Mesenchymal stem cell (in vitro differentiated cells and primary cell): ENCODE measurements around the gene SHLD2.
A peak's percentile ranks its signal among the peaks of the same experiment; 100 is the strongest.

Source experiments
- DNase-seq: peaks from one replicate; pipeline ENCODE4 v3.0.0-alpha.2; 2013
- H2AFZ ChIP-seq: one replicate; pipeline ENCODE4 v1.6.1; 2013; ENCODE audit warnings: low read depth, mild to moderate bottlenecking, control low read depth, inconsistent platforms, low read length, moderate library complexity
- H2AK5ac ChIP-seq: 2 replicates; pipeline ENCODE4 v1.6.1; 2013; ENCODE audit warnings: low read length, moderate library complexity, mild to moderate bottlenecking, inconsistent platforms; ENCODE audit not compliant: severe bottlenecking
- H2BK120ac ChIP-seq: one replicate; pipeline ENCODE4 v1.6.1; 2013; ENCODE audit warnings: low read depth, mild to moderate bottlenecking, inconsistent platforms, low read length, moderate library complexity
- H2BK12ac ChIP-seq, 2 experiments: one replicate each; pipeline ENCODE4 v1.6.1; 2013; ENCODE audit warnings: inconsistent platforms in 2 of 2, low read length in 2 of 2, mild to moderate bottlenecking in 2 of 2, moderate library complexity in 2 of 2, control low read depth in 1 of 2
- H2BK15ac ChIP-seq: one replicate; pipeline ENCODE4 v1.6.1; 2013; ENCODE audit warnings: mild to moderate bottlenecking, low read depth, inconsistent platforms; ENCODE audit not compliant: poor library complexity, severe bottlenecking
- H2BK5ac ChIP-seq: 2 replicates; pipeline ENCODE4 v1.6.1; 2013; ENCODE audit warnings: low read depth, mild to moderate bottlenecking, low read length, control low read depth, inconsistent platforms; ENCODE audit not compliant: poor library complexity, severe bottlenecking
- H3K14ac ChIP-seq, 2 experiments: one replicate each; pipeline ENCODE4 v1.6.1; 2013; ENCODE audit warnings: inconsistent platforms in 2 of 2, low read length in 2 of 2, control low read depth in 1 of 2, mild to moderate bottlenecking in 1 of 2, moderate library complexity in 1 of 2
- H3K18ac ChIP-seq, 2 experiments: one replicate each; pipeline ENCODE4 v1.6.1; 2013; ENCODE audit warnings: inconsistent platforms in 2 of 2, low read length in 2 of 2, control low read depth in 1 of 2, low read depth in 1 of 2, mild to moderate bottlenecking in 1 of 2
- H3K23ac ChIP-seq, 2 experiments: one replicate each; pipeline ENCODE4 v1.6.1; 2013; ENCODE audit warnings: inconsistent platforms in 2 of 2, low read length in 2 of 2, mild to moderate bottlenecking in 2 of 2, moderate library complexity in 2 of 2, control low read depth in 1 of 2
- H3K27ac ChIP-seq: 2 replicates; pipeline ENCODE4 v1.5.1; 2013; ENCODE audit warnings: mild to moderate bottlenecking, moderate library complexity, low read length, control low read depth, inconsistent platforms; ENCODE audit not compliant: poor library complexity, severe bottlenecking
- H3K27me3 ChIP-seq, 2 experiments: 2 replicates each; pipeline versions ENCODE4 v1.6.1 to v1.7.0; 2013; ENCODE audit warnings: low read length in 2 of 2, mild to moderate bottlenecking in 2 of 2, moderate library complexity in 2 of 2, control low read depth in 1 of 2, inconsistent platforms in 1 of 2; ENCODE audit not compliant: control insufficient read depth in 1 of 2, insufficient read depth in 1 of 2
- H3K36me3 ChIP-seq, 2 experiments: 2 replicates each; pipeline versions ENCODE4 v1.6.1 to v1.7.0; 2013; ENCODE audit warnings: low read length in 2 of 2, control low read depth in 1 of 2, inconsistent platforms in 1 of 2, low read depth in 1 of 2, mild to moderate bottlenecking in 1 of 2; ENCODE audit not compliant: insufficient read depth in 2 of 2, control insufficient read depth in 1 of 2
- H3K4ac ChIP-seq, 2 experiments: one replicate each; pipeline ENCODE4 v1.6.1; 2013; ENCODE audit warnings: inconsistent platforms in 2 of 2, low read length in 2 of 2, mild to moderate bottlenecking in 2 of 2, moderate library complexity in 2 of 2, control low read depth in 1 of 2, low read depth in 1 of 2
- H3K4me1 ChIP-seq: 2 replicates; pipeline ENCODE4 v1.6.1; 2013; ENCODE audit warnings: low read depth, low read length, control low read depth; ENCODE audit not compliant: control insufficient read depth, insufficient read depth
- H3K4me2 ChIP-seq: 2 replicates; pipeline ENCODE4 v1.6.1; 2013; ENCODE audit warnings: low read length, mild to moderate bottlenecking, inconsistent platforms; ENCODE audit not compliant: poor library complexity, severe bottlenecking
- H3K4me3 ChIP-seq, 2 experiments: 2 replicates each; pipeline versions ENCODE4 v1.5.1 to v1.7.0; 2013; ENCODE audit warnings: low read length in 2 of 2, mild to moderate bottlenecking in 2 of 2, control low read depth in 1 of 2, low read depth in 1 of 2; ENCODE audit not compliant: insufficient read depth in 1 of 2
- H3K79me1 ChIP-seq: replicated peaks from 2 replicates; pipeline ENCODE4 v1.6.1; 2013; ENCODE audit warnings: mild to moderate bottlenecking, control low read depth, low read length, inconsistent platforms; ENCODE audit not compliant: poor library complexity, severe bottlenecking
- H3K9ac ChIP-seq: 2 replicates; pipeline ENCODE4 v1.7.0; 2013; ENCODE audit warnings: mild to moderate bottlenecking, low read length, moderate library complexity
- H3K9me3 ChIP-seq: 2 replicates; pipeline ENCODE4 v1.7.0; 2013; ENCODE audit warnings: mild to moderate bottlenecking, low read length; ENCODE audit not compliant: control insufficient read depth
- H4K8ac ChIP-seq: one replicate; pipeline ENCODE4 v1.6.1; 2013; ENCODE audit warnings: inconsistent platforms, mild to moderate bottlenecking, low read length, moderate library complexity
- H4K91ac ChIP-seq: one replicate; pipeline ENCODE4 v1.6.1; 2013; ENCODE audit warnings: mild to moderate bottlenecking, low read length, inconsistent platforms
- WGBS: methylation state at CpG from one replicate; pipeline ENCODE4 v1.1.7; 2013; ENCODE audit warnings: mixed read lengths; 5-methylcytosine and 5-hydroxymethylcytosine counted together

SHLD2 gene

GRCh38 chr10:87092861-87093631 is 2.0 kb upstream of the SHLD2 start:
- H3K27me3 ChIP-seq, result no peaks in the 10 kb centered on the region
- H3K18ac ChIP-seq, result no peak overlapping the region
- no peaks in the 10 kb centered on the region for H3K9me3 ChIP-seq
- H3K4me2 ChIP-seq, result peak overlapping the region; percentile 95
- H4K8ac ChIP-seq, result no peak overlapping the region
- no peak overlapping the region for H2BK12ac ChIP-seq
- H3K23ac ChIP-seq, result no peak overlapping the region
- H4K91ac ChIP-seq, result no peak overlapping the region
- no peak overlapping the region for H2AFZ ChIP-seq
- under 1% methylated on average over 8 of the region's 9 CpGs for WGBS
- H3K9ac ChIP-seq, result peak overlapping the region; percentile 96
- H2BK15ac ChIP-seq, result no peak overlapping the region
- no peak overlapping the region for H3K14ac ChIP-seq
- H2BK5ac ChIP-seq, result no peak overlapping the region
- peak overlapping the region; percentile 35 to 96 for H3K4me3 ChIP-seq
- no peaks in the 10 kb centered on the region for H3K79me1 ChIP-seq
- H2AK5ac ChIP-seq, result no peak overlapping the region
- no peak overlapping the region for H2BK120ac ChIP-seq
- DNase-seq, result peak; percentile 57
- H3K4me1 ChIP-seq, result peaks cover 7% of the 10 kb centered on the region
- H3K4ac ChIP-seq, result no peak overlapping the region
- H3K27ac ChIP-seq, result peak overlapping the region; percentile 75
- H3K36me3 ChIP-seq, result peaks cover 3 to 22% of the 10 kb centered on the region in 2 experiments

- H3K4me3 ChIP-seq, result peak overlapping the region; percentile 69 to 96
- peak overlapping the region in 1 of 2 experiments; percentile 60 for H3K14ac ChIP-seq
- peak overlapping the region; percentile 75 for H3K27ac ChIP-seq
- H3K9me3 ChIP-seq, result no peaks in the 10 kb centered on the region
- H3K79me1 ChIP-seq, result no peaks in the 10 kb centered on the region
- peak overlapping the region; percentile 54 for H2BK120ac ChIP-seq
- no peak overlapping the region for H2AK5ac ChIP-seq
- peaks cover 6 to 24% of the 10 kb centered on the region in 2 experiments for H3K36me3 ChIP-seq
- H3K23ac ChIP-seq, result peak overlapping the region; percentile 44 to 89
- no peak overlapping the region for H2BK5ac ChIP-seq
- peak overlapping the region; percentile 45 for H4K8ac ChIP-seq
- peak overlapping the region; percentile 96 for H3K9ac ChIP-seq
- H3K4ac ChIP-seq, result peak overlapping the region in 1 of 2 experiments; percentile 41
- H2BK15ac ChIP-seq, result peak overlapping the region; percentile 78
- peak overlapping the region; percentile 73 to 95 for H3K18ac ChIP-seq
- peaks cover 7% of the 10 kb centered on the region for H3K4me1 ChIP-seq
- H3K27me3 ChIP-seq, result no peaks in the 10 kb centered on the region
- 0% methylated on average over 24 of the region's 39 CpGs for WGBS
- H4K91ac ChIP-seq, result peak overlapping the region; percentile 53
- H2AFZ ChIP-seq, result no peak overlapping the region
- peak overlapping the region; percentile 95 for H3K4me2 ChIP-seq
- no peak overlapping the region for H2BK12ac ChIP-seq
- DNase-seq, result peak; percentile 66
These were observed 1.2 kb upstream of the SHLD2 start for GRCh38 chr10:87093632-87094372.

GRCh38 chr10:87095236-87095945 is 385 bp downstream of the SHLD2 start:
- Histone ChIP-seq H3K4me2 (peak overlapping the region; percentile 64), H3K79me1 (no peaks in the 10 kb centered on the region), H3K9ac (peak overlapping the region; percentile 92), H2AK5ac (no peak overlapping the region), H3K18ac (peak overlapping the region; percentile 44 to 85), H3K27ac (peak overlapping the region; percentile 72), H3K36me3 (peaks cover 6 to 29% of the 10 kb centered on the region in 2 experiments), H2BK12ac (peak overlapping the region; percentile 59 to 87), H3K4ac (peak overlapping the region; percentile 52 to 62), H3K9me3 (no peaks in the 10 kb centered on the region), H4K8ac (peak overlapping the region; percentile 94), H2BK15ac (peak overlapping the region; percentile 80), H2AFZ (peak overlapping the region; percentile 83), H3K4me1 (peaks cover 7% of the 10 kb centered on the region), H3K14ac (peak overlapping the region; percentile 99 to 100), H2BK120ac (peak overlapping the region; percentile 98), H3K4me3 (peak overlapping the region; percentile 69 to 94), H3K23ac (peak overlapping the region in 1 of 2 experiments; percentile 11), H3K27me3 (no peaks in the 10 kb centered on the region), H4K91ac (peak overlapping the region; percentile 92), H2BK5ac (peak overlapping the region; percentile 96)
- 4% methylated on average over 54 of the region's 60 CpGs for WGBS
- peak; percentile 93 for DNase-seq
